ENCODE measurements around the gene MCF2L2.

Gene MCF2L2

DNA sequence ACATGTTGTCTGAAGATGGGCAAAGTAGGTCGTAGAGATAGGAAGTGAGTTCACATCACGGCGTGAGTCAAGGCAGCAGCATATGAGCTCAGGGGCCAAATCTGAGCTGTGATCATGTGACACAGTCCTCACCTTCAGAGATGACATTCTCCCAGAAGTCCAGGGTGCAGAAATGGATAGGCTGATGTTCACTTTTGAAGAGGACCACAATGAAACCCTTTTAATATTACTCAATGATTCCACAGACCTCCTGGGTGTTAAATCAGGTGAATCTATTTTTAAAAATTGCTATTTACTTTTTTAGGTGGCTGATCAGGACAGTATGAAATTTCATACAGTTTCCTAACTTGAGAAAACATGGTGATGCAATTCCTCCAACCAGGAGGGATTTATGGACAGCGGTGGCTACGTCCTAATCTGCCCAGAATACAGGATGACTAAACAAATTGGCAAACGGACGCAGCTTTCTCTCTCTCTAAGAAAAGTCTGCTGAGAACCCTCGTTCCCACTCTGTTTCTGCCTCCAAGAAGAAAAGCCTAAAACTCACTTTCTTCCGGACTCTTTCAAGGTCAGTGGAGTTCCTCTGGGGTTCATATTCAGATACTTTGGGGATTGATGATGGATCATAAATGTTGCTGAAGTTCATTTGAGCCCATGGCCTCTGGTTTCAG is 141.0 kb downstream of the MCF2L2 start:
- DNase-seq: no peak

DNA sequence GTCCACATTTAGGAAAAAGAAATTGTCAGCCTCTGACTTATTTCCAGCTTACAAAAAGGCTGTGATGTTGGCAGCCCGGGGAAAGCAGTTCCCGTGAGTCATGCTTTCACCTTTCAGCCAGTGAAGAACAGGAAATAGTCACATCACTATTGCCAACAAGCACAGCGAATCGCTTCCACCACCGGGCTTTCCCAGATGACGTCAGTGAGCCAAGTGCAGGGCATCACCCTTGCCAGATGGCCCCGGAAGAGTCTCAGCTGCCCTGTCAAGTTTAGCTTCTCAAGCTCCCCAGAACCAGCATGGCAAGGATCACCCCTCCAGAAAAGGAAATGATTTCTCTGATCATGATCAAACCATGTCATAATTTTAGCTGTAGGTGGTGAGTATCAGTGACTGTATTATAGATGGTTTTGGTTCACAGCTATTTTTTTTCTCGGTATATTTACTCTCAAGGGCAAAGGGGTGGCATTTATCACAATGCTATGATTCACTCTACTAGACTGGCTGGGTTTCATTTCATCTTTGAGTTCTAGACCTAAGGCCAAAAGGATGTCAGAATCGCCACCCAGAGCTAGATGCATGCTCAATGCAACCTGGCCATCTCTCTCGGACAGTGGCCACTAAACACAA is 142.5 kb downstream of the MCF2L2 start:
- DNase-seq: peak; percentile 89

DNA sequence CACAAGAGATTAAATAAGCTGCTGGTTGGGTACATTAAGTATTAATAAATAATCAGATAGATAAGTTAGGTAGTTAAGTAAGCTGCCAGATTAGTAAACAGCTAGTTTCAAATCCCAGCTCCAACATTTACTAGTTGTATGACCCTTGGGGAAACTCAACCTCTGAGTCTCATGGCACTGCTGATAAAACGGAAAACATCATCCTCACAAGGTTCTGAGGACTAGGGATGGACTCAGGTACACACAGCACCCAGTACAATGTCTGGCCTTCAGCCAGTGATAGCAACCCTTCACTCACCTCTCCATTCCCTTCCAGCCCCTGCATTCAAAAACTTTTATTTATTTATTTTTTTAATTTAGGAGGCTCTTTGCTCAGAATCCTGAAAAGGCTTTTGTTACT is 143.1 kb downstream of the MCF2L2 start:
- DNase-seq: no peak

DNA sequence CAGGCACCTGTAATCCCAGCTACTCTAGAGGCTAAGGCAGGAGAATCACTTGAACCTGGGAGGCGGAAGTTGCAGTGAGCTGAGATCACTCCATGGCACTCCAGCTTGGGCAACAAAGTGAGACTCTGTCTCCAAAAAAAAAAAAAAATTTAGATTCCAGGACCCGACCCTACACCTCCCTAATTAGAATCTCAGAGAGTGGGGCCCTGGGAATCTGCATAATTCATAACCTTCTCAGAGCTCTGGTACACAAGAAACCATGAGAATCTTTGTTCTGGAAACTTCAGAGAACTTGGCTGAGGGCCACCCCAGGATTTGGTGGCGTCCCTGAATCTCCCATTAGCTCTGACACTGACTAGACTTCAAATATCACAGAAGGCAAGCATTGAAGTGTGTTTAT is 143.8 kb downstream of the MCF2L2 start:
- no peak for DNase-seq

DNA sequence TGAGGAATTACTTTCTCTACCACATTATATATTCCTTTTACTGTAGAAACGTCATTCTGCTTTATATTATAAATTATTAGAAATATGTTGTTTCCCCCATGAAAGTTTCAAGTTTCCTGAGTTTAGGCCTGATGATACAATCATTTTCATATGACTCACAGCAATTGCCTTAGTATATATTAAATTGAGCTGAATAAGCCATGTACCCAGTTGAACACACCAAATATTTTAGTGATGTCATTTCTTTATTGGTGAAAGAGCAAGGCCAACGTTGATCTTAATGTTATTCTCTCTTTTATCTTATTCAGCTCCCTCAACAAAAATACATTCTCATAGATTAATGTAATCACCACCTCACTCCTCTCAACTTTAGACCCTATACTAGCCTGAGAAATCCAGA is 144.5 kb downstream of the MCF2L2 start:
- DNase-seq: no peak

DNA sequence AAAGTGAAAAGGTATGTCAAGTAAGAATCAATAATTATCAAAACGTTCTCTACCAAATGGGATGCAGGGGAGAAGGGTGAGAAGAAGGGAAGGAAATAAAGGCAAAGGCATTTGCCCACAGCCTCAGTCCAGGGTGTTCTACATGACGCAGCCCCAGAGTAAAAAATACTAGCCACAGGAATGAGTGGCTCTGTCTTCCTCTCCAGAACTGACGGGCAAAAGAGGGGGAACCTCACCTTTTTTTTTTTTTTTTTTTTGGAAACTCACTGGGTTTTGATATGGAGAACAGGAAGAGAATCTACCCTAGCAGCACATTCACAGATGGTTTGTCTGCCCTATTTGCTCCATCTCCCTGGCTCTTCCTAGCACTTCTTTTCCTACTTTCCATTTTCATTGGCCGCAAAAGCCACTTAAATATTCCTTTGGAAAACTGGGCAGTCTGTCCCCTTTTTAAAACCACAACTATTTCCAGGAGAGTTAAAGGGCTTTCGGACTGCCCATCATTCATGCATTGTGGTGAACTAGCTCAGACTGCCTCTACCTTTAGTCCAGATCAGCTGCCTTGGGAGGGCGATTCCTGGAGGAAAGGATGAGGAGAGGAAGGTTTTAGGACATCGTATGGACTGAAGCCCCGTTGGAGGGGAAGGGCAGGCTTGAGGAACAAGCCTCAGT is 147.2 kb downstream of the MCF2L2 start:
- DNase-seq: no peak

DNA sequence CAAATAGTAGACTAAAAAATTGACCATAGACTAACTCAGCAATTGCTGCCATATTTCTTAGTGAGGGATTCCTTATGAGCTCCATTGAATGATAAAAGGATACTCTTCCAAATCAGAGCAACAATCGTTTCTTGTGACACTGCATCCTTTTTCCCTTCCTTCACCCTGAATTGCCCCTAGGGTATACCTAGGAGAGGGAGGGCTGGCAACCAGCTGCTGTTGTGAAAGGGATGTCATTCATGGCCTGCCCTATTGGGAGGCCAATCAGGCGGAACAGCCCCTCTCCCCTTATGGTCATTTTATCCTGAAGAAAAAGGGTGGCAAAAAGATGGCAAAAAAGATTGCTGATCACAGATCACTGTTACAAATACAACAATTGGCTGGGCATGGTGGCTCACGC is 149.0 kb downstream of the MCF2L2 start:
- no peak for DNase-seq

DNA sequence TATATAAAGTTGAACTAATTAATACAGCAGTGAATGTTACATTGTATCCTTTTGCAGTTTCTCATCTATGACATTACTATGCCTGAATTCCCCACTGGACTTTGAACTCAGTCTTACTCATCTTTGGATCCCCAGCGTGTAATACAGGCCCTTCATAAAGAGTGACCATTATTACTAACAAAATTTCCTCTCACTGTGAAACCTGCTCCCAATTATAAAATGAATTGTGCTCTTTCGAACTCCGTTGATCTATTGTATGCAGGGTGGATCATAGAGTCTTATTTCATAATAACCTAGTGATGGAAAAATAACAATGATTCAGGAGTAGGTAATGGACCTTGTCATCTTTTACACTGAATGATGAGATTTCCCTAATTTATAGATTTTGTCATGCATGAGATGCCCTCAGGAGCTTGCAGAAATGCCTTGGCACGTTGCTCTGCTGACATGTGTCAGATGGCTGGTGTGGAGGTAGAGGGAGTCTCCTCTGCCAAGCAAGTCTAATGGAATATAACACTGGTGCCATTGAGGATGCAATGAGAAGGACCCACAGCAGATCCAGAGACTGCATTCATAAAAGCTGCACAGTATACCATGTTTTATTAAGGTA is 149.8 kb downstream of the MCF2L2 start:
- DNase-seq: no peak

DNA sequence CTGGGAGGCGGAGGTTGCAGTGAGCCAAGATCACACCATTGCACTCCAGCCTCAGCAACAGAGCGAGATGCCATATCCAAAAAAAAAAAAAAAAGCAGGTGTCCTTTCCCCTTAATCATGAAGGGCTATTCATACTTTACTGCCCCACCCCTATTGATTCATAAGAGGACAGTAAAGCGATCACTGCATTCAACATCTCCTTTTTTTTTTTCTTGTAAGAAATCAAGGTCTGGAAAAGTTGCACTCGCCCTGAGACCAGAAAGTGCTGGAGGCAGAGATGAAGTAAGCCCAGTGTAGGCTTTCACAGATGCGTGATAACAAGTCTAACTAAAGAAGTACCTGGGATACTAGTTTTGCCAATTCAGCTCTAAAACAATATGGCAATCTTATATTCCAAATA is 151.2 kb downstream of the MCF2L2 start:
- DNase-seq: no peak

DNA sequence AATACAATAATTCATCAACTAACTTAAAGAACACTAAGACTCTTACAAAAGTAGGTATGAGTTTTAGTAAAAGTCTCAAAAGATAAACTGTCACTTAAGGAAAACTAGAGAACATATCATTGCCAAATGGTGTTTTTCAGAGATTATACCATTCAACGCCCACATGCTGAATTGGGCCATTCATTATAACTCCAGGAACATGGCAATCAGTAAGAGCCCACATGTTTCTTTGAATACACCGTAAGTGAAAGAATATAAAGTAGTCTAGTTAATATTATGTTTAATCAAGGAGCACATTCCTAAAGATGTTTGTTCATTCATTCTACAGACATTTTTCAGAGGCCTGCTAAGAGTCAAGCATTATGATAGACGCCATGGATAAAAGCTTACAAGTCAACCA is 152.5 kb downstream of the MCF2L2 start:
- DNase-seq: no peak

DNA sequence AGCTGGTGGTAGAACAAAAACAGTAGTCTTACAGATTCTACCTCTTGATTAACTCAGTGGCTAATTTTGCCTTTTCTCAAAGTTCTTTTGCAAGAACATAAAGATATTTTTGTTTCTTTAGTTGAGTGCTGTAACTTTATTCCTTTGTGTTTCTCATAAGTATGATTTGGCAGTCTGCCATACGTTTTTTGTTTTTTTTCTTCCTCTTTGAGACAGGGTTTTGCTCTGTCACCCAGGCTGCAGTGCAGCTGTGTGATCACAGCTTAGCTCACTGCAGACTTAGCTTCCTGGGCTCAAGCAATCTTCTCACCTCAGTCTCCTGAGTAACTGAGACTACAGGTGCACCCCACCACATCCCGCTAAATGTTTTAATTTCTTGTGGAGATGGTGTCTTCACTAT is 153.0 kb downstream of the MCF2L2 start:
- no peak for DNase-seq

DNA sequence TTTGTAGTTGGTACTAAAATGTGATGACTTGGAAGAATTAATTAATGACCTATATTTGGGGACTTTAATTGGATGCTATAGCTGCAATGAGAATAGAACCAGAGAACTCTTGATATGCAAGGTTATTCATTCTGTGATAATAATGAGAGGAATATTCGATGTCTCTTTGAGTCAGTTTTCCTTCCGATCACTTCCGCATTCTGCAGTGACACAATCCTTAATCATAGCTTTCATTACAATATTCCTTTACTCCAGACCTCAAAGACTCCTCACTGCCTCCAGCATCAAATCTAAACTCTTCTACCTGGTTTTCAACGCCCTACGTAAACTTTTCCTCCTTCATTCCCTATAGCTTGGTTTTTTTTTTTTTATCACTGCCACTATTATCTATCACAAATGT is 153.8 kb downstream of the MCF2L2 start:
- no peak for DNase-seq

DNA sequence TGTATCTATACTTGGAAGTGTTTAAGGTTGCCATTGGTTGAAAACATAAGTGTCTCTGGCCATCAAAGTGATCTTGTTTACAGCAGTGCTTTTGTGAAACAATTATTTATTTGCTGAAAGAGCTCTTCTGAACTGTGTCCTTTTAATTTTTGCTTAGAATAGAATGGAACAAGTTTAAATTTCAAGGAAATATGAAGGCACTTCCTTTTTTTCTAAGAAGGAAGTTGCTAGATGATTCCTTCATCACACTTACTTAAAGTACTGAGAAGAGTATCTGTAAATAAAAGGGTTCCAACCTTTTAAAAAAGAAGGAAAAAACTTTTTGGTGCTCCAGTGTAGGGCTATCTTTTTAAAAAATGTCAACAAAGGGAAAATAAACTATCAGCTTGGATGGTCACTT is 155.6 kb downstream of the MCF2L2 start:
- no peak for DNase-seq

DNA sequence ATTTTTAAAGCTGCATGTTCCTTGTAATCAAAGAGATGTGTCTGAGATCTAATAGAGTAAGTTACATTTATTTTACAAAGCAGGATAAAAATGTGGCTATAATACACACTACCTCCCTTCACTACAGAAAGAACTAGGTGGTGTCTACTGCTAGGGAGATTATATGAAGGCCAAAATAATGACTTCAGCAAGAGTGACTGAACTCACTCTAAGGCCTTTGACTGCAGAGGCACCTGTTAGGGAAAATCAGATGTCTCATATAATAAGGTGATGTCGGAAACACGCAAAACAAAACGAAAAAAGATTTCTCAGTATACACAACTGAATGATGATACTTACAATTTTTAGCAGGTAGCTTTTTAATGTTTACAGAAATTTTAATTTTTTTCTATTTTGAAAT is 156.3 kb downstream of the MCF2L2 start:
- DNase-seq: no peak

DNA sequence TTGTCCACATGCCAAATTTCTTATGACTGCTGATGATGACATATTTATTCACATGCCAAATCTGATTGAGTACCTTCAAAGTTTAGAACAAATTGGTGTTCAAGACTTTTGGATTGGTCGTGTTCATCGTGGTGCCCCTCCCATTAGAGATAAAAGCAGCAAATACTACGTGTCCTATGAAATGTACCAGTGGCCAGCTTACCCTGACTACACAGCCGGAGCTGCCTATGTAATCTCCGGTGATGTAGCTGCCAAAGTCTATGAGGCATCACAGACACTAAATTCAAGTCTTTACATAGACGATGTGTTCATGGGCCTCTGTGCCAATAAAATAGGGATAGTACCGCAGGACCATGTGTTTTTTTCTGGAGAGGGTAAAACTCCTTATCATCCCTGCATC is 158.1 kb downstream of the MCF2L2 start:
- DNase-seq: no peak

DNA sequence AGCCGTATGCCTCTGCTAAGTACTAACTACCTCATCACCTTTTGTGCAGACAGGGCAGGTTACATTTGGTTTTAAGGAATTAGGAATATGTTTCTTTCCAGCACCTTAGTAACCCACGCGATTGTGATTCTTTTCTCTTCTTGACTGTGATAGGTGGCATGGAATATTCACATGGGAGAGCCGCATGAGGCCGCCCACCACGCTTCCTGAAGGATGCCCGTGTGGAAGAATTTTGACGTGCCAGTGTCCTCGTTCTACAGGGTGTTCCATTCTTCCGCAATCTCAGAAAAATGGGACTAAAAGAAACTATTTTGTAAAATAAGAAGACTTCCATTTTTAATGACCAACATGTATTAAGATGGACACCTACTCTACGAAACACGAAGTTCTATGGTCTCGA is 159.1 kb downstream of the MCF2L2 start:
- no peak for DNase-seq

DNA sequence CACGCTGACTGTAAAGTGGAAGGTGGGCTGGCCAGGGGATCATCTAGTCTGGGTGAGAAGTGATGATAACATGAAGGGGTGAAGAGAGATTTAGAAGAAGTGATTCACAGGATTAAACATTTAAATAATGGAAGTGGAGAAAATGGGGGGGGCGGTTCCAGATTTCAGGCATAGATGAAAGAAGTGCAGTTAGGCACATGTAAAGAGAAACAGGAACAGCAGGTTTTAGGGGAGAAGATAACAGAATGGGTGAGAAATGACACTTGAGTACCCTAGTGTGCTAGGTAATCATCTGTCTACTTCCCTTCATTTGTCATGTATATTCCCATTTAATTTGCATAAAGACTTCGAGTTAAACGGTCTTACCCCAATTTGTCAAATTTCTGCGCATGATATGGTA is 160.1 kb downstream of the MCF2L2 start:
- no peak for DNase-seq

DNA sequence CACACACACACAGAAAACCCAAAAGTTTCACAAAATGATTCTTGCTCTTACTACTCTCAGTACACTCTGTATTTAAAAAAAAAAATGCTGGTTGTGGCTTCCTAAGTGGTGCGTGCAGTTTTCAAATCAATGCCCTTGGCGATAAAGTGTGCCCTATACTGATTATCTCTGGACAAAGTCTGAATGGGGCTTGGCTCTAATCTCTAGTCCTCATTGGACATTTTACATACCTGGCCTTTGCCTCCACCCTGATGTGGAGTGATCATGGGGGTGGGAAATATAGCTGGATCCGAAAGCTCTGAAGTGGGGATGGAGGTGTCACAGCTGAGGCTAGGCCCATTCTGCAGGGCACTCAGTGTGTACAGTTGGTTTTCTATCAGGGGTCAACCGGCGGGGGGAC is 161.3 kb downstream of the MCF2L2 start:
- no peak for DNase-seq

DNA sequence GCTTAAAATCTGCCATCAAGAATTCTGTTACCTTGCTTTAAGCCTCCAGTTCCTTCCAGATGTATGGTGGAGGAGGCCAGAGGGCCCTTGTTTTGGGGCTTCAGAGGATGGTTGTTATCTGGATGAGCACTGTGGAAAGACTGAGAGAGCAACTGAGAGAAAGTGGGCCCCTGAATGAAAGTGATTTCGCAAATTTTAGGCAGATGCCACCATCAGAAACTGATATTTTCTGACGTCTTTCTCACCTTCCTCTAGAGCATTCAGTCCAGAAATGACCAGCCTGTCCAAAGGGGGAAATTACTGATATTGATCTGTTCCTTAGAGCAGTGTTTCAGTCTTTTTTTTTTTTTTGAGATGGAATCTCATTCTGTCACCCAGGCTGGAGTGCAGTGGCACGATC is 162.0 kb downstream of the MCF2L2 start:
- no peak for DNase-seq

DNA sequence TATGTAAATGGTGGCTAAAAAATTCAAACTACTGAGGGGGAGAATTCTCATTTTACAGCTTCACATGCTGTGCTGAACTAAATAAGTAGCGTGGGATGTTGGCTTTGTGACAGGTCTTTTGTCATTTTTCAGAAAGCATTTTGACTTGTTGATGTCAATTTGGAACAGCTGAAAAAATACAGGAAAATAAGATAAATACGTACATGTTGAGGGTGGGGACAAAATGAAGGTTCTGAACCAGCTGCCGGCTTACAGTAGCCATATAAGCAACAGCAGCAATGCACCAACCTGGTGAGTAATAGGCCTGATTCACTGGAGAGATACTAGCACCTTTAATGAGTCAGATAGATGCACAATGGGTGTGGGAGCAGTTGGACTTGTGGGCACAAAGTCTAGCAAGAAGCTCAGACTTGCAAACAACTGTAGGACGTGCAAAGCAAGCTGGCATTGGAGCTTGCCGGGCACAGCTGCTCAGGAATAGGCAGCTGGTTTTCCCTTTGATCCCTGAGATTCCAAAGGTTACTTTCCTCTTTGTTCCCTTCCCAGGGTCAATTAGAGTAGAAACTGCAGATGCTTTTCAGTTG is 162.5 kb downstream of the MCF2L2 start:
- DNase-seq: no peak

DNA sequence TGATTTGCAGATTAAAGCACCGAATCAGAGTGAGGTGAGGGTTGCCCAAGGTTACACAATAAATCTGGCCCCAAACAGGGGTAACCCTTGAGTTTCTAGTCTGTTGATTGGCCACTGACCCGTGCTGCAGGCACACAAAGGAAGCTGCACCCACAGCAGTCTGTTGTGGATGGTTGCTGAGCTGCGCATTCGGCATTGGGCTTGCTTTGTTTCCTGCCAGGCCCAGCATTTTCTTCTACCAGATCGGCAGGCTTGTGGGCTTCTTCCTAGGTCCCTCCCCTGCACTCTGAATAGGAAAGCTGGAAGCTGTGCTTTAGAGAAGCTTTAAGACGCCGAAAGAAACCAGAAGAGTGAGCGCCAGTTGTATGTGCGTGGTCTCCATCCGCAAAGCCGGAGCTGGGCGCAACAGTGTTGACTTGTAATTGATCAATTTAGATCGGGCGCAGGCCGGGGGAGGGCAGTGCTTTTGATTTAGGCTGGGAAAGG is 163.2 kb downstream of the MCF2L2 start:
- no peak for DNase-seq

DNA sequence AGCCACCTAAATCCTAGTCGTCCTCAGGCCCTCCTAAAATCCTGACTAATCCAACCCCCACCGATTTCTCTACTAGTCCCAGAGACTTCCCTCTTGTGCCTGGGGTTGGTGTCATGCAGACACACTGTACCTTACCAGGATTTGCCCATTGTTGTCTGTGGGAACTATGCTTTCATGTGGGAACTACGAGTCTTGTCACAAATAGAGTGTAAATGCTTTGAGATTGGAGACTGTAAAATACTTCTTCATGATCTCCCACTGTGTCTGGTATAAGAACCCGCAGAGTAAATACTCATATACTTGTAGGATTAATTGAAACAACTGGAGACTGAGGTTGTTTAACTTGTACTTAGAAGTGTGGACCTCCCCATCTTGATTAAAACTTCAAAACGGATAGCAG is 164.2 kb downstream of the MCF2L2 start:
- no peak for DNase-seq

DNA sequence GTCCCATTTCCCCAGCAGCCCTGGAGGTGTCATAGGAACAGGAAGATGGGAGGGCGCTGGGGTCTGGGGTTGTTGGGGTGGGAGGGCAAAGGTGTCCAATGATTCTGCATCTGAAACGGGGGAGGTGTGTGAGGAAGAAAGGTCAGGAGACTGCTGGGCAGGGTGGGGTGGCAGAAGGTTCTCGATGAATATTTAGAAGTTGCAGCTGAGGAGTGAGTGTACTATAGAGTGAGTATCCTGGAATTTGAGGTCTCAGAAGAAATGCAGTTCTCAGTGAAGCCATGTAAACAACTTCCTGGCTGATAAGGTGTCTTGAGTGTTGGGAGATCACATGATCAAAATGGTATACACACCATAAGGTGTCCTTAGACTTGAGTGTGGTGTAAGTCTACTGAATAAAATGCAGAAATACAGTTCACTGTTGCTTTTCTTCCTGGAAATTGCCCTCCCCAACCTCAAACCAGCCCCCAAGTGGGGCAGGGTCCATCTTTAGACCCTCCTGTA is 165.5 kb downstream of the MCF2L2 start:
- DNase-seq: no peak
